Body of pancreas (tissue), 4 donors: ENCODE data around the gene CSMD2. TPM values are rescaled to one million over a fixed set of nuclear protein-coding genes. Genes with fewer than 3 reads are reported as not detected.

Experiments used
- ATAC-seq: fragments of 150-250 bp; one replicate; pipeline ENCODE4 v1.9.1; 2016
- DNase-seq, 4 donors: peaks; one replicate each; pipeline ENCODE4 v3.0.0-alpha.2; 2019
- H3K27ac ChIP-seq, 4 donors: fragments of 200-600 bp; sonication (generic); 1 replicate in 3 of 4; 2 replicates in 1 of 4; pipeline versions ENCODE4 v1.5.1 to v1.6.1; 2016 to 2019; ENCODE audit warnings: mild to moderate bottlenecking in 1 of 4, mixed read lengths in 1 of 4, moderate library complexity in 1 of 4
- H3K27me3 ChIP-seq, 2 donors: fragments of 200-600 bp; sonication (generic); one replicate each; pipeline ENCODE4 v1.6.0; 2016; ENCODE audit warnings: mild to moderate bottlenecking in 1 of 2
- H3K36me3 ChIP-seq, 2 donors: fragments of 200-600 bp; sonication (generic); replicated peaks in 1 of 2; 2 replicates each; pipeline ENCODE4 v1.5.1; 2016; ENCODE audit warnings: low read depth in 2 of 2; ENCODE audit not compliant: insufficient read depth in 1 of 2
- H3K4me1 ChIP-seq: fragments of 200-600 bp; sonication (generic); one replicate; pipeline ENCODE4 v1.6.0; 2016
- H3K4me3 ChIP-seq, 2 donors: fragments of 200-600 bp; sonication (generic); 1 replicate in 1 of 2; 2 replicates in 1 of 2; pipeline ENCODE4 v1.5.1; 2016 to 2019
- H3K9me3 ChIP-seq, 3 donors: fragments of 200-600 bp; sonication (generic); 1 replicate in 2 of 3; 2 replicates in 1 of 3; pipeline ENCODE4 v1.5.1; 2016
- CTCF ChIP-seq, 7 experiments: fragments of 450-650 bp in 4 of 7; fragments of 200-600 bp in 3 of 7; sonication (generic) in 3 of 7; IDR thresholded peaks; one replicate each; pipeline ENCODE4 v1.5.1; 2016 to 2019; ENCODE audit warnings: antibody characterized with exemption in 7 of 7
- POLR2A ChIP-seq, 3 donors: fragments of 450-650 bp; IDR thresholded peaks; one replicate each; pipeline ENCODE4 v1.6.1; 2016; ENCODE audit warnings: antibody characterized with exemption in 3 of 3, mild to moderate bottlenecking in 2 of 3
- WGBS, 2 donors: methylation state at CpG; one replicate each; pipeline ENCODE4 v1.1.5; 2017; 5-methylcytosine and 5-hydroxymethylcytosine counted together
- intact Hi-C: fragments of 100-400 bp; cut with DNase I; formaldehyde crosslinking; loops from one replicate; pipeline ENCODE4 v1.15.1; 2023
- total RNA-seq, 2 donors: library from RNA; depleted of rRNA; stranded (reverse); fragments of >200 nt; gene quantifications; one replicate each; pipeline ENCODE4 v1.1.0, GENCODE V29; 2016

CSMD2 gene
- total RNA-seq, 2 donors from 2014 or later: 0.26 to 0.33 TPM

DNA sequence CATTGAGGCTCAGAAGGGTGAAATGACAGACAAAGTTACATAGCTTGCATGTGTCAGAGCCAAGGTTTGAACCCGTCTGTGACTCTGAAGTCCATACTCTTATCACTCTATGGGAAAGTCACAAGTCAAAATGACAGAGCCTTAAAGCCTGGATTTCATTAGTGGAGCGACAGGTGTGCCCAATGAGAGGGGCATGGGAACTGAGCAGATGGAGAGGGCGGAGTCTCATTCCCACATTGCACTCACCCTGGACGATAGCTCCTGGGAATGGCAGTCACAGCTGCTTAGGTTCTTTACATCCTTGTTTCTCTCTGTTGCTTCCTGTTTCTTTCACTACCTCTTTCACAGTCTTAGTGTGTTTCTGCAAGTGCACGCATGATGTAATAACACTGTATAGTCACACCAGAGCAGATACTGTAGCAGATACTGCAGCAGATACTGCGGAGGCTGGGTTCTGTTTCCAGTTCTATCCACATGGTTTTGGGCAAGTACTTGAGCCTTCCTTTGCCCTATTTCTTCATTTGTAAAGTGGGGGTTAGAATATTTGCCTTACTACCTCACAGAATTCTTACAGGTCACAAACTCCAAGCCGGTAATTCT, 565.4 kb downstream of the CSMD2 start:
- Histone ChIP-seq H3K4me3 (no peak overlapping the region), H3K36me3 (no peaks in the 10 kb centered on the region), H3K9me3 (no peaks in the 10 kb centered on the region), H3K27ac (peak overlapping the region; percentile 59 to 69 (median 64)), H3K27me3 (no peaks in the 10 kb centered on the region), H3K4me1 (peaks cover 12% of the 10 kb centered on the region)
- TF ChIP-seq POLR2A (IDR thresholded peaks at IDR 0.05): peak in 1 of 3 donors; percentile 39
- TF ChIP-seq CTCF (IDR thresholded peaks at IDR 0.05): no peak
- DNase-seq: peak; percentile 85 to 92 (median 89)
- WGBS, 2 donors: 29 to 37% methylated on average over 7 of the region's 7 CpGs
- peak; percentile 97 for ATAC-seq
- intact Hi-C loops: no loop called here

GRCh38 chr1:33588726-33589125, 576.3 kb downstream of the CSMD2 start:
- H3K4me1 ChIP-seq: no peaks in the 10 kb centered on the region
- no peak overlapping the region for H3K27ac ChIP-seq
- no peaks in the 10 kb centered on the region for H3K36me3 ChIP-seq
- DNase-seq (no peak), ATAC-seq (no peak)
- no peaks in the 10 kb centered on the region for H3K27me3 ChIP-seq
- 87% methylated on average over 7 of the region's 7 CpGs for WGBS, 2 donors
- H3K4me3 ChIP-seq: no peak overlapping the region
- TF ChIP-seq CTCF (IDR thresholded peaks at IDR 0.05): no peak
- TF ChIP-seq POLR2A (IDR thresholded peaks at IDR 0.05): no peak
- H3K9me3 ChIP-seq: no peaks in the 10 kb centered on the region
- intact Hi-C loops: no loop called here

- no peak overlapping the region for H3K4me3 ChIP-seq
- H3K9me3 ChIP-seq: no peaks in the 10 kb centered on the region
- no peaks in the 10 kb centered on the region for H3K4me1 ChIP-seq
- intact Hi-C loops: no loop called here
- H3K36me3 ChIP-seq: no peaks in the 10 kb centered on the region
- no peak overlapping the region for H3K27ac ChIP-seq
- DNase-seq (no peak), ATAC-seq (no peak)
- H3K27me3 ChIP-seq: no peaks in the 10 kb centered on the region
- WGBS, 2 donors: 90 to 91% methylated on average over 5 of the region's 5 CpGs
- TF ChIP-seq POLR2A (IDR thresholded peaks at IDR 0.05): no peak
- TF ChIP-seq CTCF (IDR thresholded peaks at IDR 0.05): no peak
These were observed 578.2 kb downstream of the CSMD2 start for GRCh38 chr1:33586795-33587194.

- no peaks in the 10 kb centered on the region for H3K27me3 ChIP-seq
- intact Hi-C loops: no loop called here
- ATAC-seq (no peak), DNase-seq (no peak)
- H3K27ac ChIP-seq: no peak overlapping the region
- no peaks in the 10 kb centered on the region for H3K36me3 ChIP-seq
- no peak for TF ChIP-seq CTCF (IDR thresholded peaks at IDR 0.05)
- no peak for TF ChIP-seq POLR2A (IDR thresholded peaks at IDR 0.05)
- no peaks in the 10 kb centered on the region for H3K9me3 ChIP-seq
- no peak overlapping the region for H3K4me3 ChIP-seq
- no peaks in the 10 kb centered on the region for H3K4me1 ChIP-seq
- WGBS, 2 donors: 93 to 94% methylated on average over 4 of the region's 4 CpGs
These were observed 578.9 kb downstream of the CSMD2 start for GRCh38 chr1:33586106-33586505.

- 64 to 70% methylated on average over 6 of the region's 6 CpGs for WGBS, 2 donors
These were observed 581.5 kb downstream of the CSMD2 start for GRCh38 chr1:33583567-33583966.

More at GRCh38 chr1:33583567-33583966, 581.5 kb downstream of the CSMD2 start:
- H3K9me3 ChIP-seq: no peaks in the 10 kb centered on the region
- H3K4me1 ChIP-seq: no peaks in the 10 kb centered on the region
- H3K4me3 ChIP-seq: no peak overlapping the region
- no peak overlapping the region for H3K27ac ChIP-seq
- no peaks in the 10 kb centered on the region for H3K36me3 ChIP-seq
- TF ChIP-seq CTCF (IDR thresholded peaks at IDR 0.05): no peak
- TF ChIP-seq POLR2A (IDR thresholded peaks at IDR 0.05): no peak
- ATAC-seq: no peak
- intact Hi-C loops: no loop called here
- H3K27me3 ChIP-seq: no peaks in the 10 kb centered on the region
- DNase-seq: no peak
